Measurements from ENCODE around the gene ASPSCR1. TPM values are rescaled to one million over a fixed set of nuclear protein-coding genes. Genes with fewer than 3 reads are reported as not detected.

ASPSCR1 gene
- total and polyA plus RNA-seq, 2 of the 13 experiments (the other 11 are each of a cell fraction or from before 2014, with no cell fraction given): 274 to 314 TPM

DNA sequence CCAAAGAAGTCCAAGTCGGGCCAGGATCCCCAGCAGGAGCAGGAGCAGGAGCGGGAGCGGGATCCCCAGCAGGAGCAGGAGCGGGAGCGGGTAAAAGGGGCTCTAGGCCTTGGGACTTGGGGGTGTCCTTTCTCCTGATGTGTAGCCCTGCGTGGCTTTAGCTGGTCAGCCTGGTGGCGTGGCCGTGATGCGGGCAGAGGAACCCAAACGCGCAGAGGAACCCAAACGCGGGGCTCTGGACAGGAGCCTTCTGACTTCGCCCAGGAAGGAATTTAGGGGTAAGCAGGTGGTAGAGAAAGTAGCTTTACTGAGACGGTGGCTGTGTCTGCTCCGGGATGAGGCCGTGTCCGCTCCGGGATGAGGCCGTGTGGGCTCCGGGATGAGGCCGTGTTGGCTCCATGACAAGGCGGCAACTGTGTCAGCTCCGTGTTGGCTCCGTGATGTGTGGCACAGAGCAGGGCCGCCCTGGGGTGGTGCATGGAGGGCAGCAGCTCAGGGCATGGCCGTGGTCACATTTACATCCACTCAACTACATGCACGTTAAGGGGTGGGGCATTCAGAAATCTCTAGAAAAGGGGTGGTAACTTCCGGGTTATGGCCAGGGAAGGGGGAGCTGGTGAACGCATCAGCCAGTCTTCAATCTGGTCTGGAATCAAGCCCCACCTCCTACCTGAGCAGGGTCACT lies 19.5 kb downstream of the ASPSCR1 start (continued):
- TF ChIP-seq EP300 (IDR thresholded peaks at IDR 0.05; ENCODE audit: low read depth in 2 of 2, low read length in 2 of 2) (no peak), EP300 (CRISPR knock-in tag; IDR thresholded peaks at IDR 0.05; ENCODE audit: borderline replicate concordance) (no peak), HNRNPK (IDR thresholded peaks at IDR 0.05; ENCODE audit: low read depth, low read length, poor library complexity, severe bottlenecking) (no peak), SRY (CRISPR knock-in tag; IDR thresholded peaks at IDR 0.05) (0 out of 2 replicates have a peak, but pooled peaks have one; percentile 17), KLF16 (CRISPR knock-in tag; IDR thresholded peaks at IDR 0.05) (0 out of 4 replicates have a peak, but pooled peaks of 1 of the 2 experiments have one; percentile 51), ZNF136 (CRISPR knock-in tag; IDR thresholded peaks at IDR 0.05; ENCODE audit: low read depth) (no peak), ELF4 (CRISPR knock-in tag; IDR thresholded peaks at IDR 0.05; ENCODE audit: borderline replicate concordance) (no peak), MIER3 (CRISPR knock-in tag; IDR thresholded peaks at IDR 0.05; ENCODE audit: borderline replicate concordance) (peak; percentile 35; the same call in 1 of the 2 replicates), ZNF570 (CRISPR knock-in tag; IDR thresholded peaks at IDR 0.05; ENCODE audit: borderline replicate concordance) (no peak), TCF7 (IDR thresholded peaks at IDR 0.05; ENCODE audit: low read depth) (peak; percentile 35; the same call in 1 of the 2 replicates), HMGA1 (CRISPR knock-in tag; conservative IDR thresholded peaks at IDR 0.05) (no peak), ZNF704 (CRISPR knock-in tag; IDR thresholded peaks at IDR 0.05; ENCODE audit: borderline replicate concordance) (peak; percentile 18; the same call in 1 of the 2 replicates), RNF2 (conservative IDR thresholded peaks at IDR 0.05; ENCODE audit: low read depth) (no peak), ZBTB20 (CRISPR knock-in tag; IDR thresholded peaks at IDR 0.05; ENCODE audit: borderline replicate concordance, low read depth) (0 out of 2 replicates have a peak, but pooled peaks have one; percentile 43), ZNF232 (CRISPR knock-in tag; IDR thresholded peaks at IDR 0.05; ENCODE audit: borderline replicate concordance) (0 out of 2 replicates have a peak, but pooled peaks have one; percentile 55), HOXA7 (CRISPR knock-in tag; IDR thresholded peaks at IDR 0.05) (no peak), RFX1 (IDR thresholded peaks at IDR 0.05) (no peak), ZNF230 (CRISPR knock-in tag; IDR thresholded peaks at IDR 0.05) (no peak; the same call in 1 of the 2 replicates), GABPA (IDR thresholded peaks at IDR 0.05; ENCODE audit: low read depth, low read length) (no peak), GABPA (CRISPR knock-in tag; IDR thresholded peaks at IDR 0.05; ENCODE audit: low read depth) (peak; percentile 63), ZNF761 (CRISPR knock-in tag; conservative IDR thresholded peaks at IDR 0.05) (0 out of 2 replicates have a peak, but pooled peaks have one; percentile 33), NCOA2 (CRISPR knock-in tag; IDR thresholded peaks at IDR 0.05) (no peak), PITX1 (CRISPR knock-in tag; IDR thresholded peaks at IDR 0.05) (no peak), ZNF547 (CRISPR knock-in tag; IDR thresholded peaks at IDR 0.05) (peak; percentile 16; the same call in 1 of the 2 replicates), TAF1 (CRISPR knock-in tag; IDR thresholded peaks at IDR 0.05) (peak; percentile 32; the same call in 1 of the 2 replicates), RXRB (CRISPR knock-in tag; IDR thresholded peaks at IDR 0.05; ENCODE audit: borderline replicate concordance) (0 out of 2 replicates have a peak, but pooled peaks have one; percentile 18)
- TF ChIP-seq, protein P1, sequence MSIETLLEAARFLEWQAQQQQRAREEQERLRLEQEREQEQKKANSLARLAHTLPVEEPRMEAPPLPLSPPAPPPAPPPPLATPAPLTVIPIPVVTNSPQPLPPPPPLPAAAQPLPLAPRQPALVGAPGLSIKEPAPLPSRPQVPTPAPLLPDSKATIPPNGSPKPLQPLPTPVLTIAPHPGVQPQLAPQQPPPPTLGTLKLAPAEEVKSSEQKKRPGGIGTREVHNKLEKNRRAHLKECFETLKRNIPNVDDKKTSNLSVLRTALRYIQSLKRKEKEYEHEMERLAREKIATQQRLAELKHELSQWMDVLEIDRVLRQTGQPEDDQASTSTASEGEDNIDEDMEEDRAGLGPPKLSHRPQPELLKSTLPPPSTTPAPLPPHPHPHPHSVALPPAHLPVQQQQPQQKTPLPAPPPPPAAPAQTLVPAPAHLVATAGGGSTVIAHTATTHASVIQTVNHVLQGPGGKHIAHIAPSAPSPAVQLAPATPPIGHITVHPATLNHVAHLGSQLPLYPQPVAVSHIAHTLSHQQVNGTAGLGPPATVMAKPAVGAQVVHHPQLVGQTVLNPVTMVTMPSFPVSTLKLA (IDR thresholded peaks at IDR 0.05): no peak
- TF ChIP-seq, protein P2, sequence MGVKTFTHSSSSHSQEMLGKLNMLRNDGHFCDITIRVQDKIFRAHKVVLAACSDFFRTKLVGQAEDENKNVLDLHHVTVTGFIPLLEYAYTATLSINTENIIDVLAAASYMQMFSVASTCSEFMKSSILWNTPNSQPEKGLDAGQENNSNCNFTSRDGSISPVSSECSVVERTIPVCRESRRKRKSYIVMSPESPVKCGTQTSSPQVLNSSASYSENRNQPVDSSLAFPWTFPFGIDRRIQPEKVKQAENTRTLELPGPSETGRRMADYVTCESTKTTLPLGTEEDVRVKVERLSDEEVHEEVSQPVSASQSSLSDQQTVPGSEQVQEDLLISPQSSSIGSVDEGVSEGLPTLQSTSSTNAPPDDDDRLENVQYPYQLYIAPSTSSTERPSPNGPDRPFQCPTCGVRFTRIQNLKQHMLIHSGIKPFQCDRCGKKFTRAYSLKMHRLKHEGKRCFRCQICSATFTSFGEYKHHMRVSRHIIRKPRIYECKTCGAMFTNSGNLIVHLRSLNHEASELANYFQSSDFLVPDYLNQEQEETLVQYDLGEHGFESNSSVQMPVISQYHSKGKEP (CRISPR knock-in tag; IDR thresholded peaks at IDR 0.05): 0 out of 2 replicates have a peak, but pooled peaks have one; percentile 15
